NCI-H2196 (cell line): Measurements from ENCODE around the gene SMAGP.

Experiments used
- DNase-seq: peaks from one replicate; lab custom pipeline; 2025; ENCODE audit not compliant: unreplicated experiment; lab: John Stamatoyannopoulos, UW

SMAGP gene

DNA sequence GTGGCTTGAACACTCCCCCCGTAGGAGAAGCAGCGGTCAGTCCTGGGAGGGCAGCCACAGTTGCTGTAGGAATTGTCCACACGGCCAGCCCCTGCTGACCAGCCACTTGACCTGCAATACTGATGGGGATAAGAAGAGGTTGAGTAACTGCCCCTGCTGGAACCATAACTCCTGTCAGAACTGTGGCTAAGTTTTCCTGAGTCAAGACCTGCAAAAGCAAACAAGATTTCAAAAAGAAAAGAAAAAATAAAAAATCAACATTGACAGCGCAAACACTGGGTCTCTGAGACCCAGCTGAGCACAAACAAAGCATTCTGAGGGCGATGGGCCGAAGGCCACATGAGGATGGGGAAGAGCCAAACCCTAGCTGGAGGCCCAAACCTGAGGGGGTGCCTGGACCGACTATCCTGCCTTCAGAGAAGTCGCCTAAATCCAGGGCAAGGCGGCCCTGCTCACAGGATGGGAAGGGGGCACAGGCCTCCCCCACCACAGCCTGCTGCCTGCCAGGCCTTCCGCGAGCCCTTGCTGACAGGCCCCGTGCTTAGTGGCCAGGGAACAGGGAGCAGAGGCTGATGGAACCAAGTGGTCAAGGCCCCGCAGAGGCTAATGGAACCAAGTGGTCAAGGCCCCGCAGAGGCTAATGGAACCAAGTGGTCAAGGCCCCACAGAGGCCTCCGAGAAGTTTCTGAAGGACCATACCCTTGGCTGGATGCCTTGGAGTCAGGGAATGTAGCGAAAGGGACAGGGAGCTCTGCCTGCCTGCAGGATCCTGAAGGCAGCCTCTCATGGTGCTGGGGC lies 71.4 kb downstream of the SMAGP start:
- no peak for DNase-seq

DNA sequence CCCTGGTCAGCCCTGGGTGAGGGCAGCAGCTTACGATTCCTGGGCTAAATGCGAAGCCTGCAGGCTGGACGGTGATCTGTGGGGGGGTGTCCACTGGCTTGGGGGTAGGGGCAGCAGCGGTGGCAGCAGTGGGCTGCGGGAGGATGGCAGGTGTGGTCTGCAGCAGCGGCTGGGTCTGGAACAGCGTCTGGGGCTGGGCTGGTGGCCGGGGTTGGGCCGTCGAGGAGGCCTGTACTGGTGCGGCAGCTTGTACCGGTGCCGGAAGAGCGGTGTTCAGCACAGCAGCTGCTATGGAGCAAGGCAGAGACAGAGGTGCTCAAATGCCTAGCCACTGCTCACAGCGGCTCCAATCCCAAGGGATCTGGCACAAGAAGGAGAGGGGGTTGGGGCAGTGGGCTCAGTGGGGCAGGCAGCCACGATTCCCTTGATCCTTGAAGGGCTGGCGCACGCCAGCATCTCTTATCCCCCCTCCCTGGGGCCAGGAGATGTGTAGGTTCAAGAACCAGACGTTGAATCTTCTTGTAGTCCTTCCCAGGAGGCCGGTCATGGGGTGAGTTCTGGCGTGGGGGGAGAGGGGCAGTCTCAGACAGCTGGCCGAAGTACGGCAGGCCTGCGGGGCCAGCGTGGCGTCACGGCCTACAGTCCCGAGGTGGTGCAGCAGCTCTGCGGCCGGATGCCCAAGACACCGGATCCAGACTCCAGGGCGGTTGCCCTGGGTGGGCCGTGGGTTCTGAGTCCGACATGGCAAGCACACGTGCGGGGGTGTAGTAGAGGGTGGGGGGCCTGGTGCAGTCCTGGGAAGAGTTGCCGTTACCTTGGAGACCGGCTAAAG lies 72.3 kb downstream of the SMAGP start:
- no peak for DNase-seq

DNA sequence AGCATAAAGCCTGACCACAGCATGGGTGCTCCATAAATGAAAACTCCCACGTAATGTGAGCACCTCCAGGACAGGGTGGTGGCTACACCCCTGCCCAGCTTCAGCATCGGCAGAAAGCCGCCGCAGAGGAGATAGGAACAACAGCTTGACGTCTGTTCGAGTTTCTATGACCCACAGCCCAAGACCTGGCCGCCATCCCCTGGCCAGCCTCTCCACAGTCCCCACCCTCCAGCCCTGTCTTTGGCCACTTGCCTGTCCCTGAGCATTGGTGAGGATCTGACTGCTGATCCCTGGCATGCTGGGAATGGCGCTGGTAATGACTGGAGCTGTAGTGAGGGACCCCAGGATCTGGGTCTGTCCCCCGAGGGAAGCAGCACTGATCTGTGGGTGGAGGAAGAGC lies 73.7 kb downstream of the SMAGP start:
- no peak for DNase-seq

DNA sequence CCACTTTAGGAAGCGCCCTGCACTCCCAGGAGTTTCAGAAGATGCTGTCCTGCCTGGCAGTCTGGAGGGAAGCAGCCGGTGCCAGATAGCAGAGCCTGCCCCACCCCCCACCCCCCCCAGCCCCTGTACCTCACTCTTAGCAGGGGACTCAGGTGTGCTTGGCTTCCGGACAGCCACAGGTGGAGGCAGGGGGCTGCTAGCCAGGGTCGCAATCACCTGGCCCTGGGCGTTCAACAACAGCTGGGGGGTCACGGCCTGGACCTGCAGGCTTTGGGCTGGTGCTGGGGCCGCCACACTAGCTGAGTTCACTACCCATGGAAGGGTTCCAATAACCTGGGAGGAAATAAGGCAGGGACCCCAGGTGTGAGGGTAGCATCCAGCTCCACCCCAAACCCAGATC lies 74.4 kb downstream of the SMAGP start:
- DNase-seq = no peak
